ENCODE results near the gene BATF2. TPM values are rescaled to one million over a fixed set of nuclear protein-coding genes. Genes with fewer than 3 reads are reported as not detected.

BATF2 gene
- total and polyA plus RNA-seq, 2 donors (not counting 3 experiments of a cell fraction or from before 2014, with no cell fraction given), result 0.75 TPM

DNA sequence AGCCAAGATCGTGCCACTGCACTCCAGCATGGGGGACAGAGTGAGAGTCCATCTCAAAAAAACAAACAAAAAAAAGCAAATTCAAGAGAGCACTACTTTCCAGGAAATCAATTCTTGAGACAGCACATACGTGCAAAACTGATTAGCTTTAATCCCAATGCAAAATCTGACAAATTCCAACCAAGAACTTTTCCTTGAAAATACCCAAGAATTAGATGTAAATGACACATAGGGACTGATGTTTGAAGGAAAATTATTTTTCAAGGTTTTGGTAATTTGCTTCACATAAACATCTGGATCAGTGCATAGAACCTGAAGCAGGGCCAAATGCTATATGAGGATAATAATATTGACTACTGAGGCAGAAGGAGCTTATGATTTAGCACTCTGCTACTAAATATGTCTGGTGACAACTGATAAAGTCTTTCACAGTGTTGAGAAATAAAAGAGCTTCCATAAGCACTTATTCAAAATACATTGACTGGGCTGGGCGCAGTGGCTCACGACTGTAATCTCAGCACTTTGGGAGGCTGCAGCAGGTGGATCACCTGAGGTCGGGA lies 33.6 kb downstream of the BATF2 start:
- H3K27me3 ChIP-seq (ENCODE audit: control insufficient read depth in 2 of 2, insufficient read depth in 2 of 2, low read length in 2 of 2), result peaks cover 4 to 10% of the 10 kb centered on the region in 2 experiments

More for the DNA sequence above, 33.6 kb downstream of the BATF2 start:
- no peak overlapping the region for H3K27ac ChIP-seq (ENCODE audit: insufficient read depth, low read depth, low read length)
- no peaks in the 10 kb centered on the region for H3K4me1 ChIP-seq (ENCODE audit: control insufficient read depth, extremely low read depth, insufficient read depth, low read length)
- H3K9me1 ChIP-seq (replicated peaks; ENCODE audit: control insufficient read depth, extremely low read depth, insufficient read depth, low read length), result no peaks in the 10 kb centered on the region
- TF ChIP-seq FOS (IDR thresholded peaks at IDR 0.05; ENCODE audit: borderline replicate concordance, insufficient read depth, low read length) (no peak), POLR2AphosphoS5 (IDR thresholded peaks at IDR 0.05; ENCODE audit: insufficient read depth, low read depth, low read length) (no peak), POLR2A (IDR thresholded peaks at IDR 0.05; ENCODE audit: low read depth, low read length) (no peak), EZH2 (IDR thresholded peaks at IDR 0.05; ENCODE audit: borderline replicate concordance, low read depth, low read length, severe bottlenecking) (no peak), MYC (IDR thresholded peaks at IDR 0.05; ENCODE audit: low read depth, low read length) (no peak), GATA2 (IDR thresholded peaks at IDR 0.05; ENCODE audit: insufficient read depth, insufficient read length, low read depth, low read length) (no peak), JUN (IDR thresholded peaks at IDR 0.05; ENCODE audit: borderline replicate concordance, insufficient read depth, insufficient read length, low read depth) (no peak), CTCF (IDR thresholded peaks at IDR 0.05; ENCODE audit: extremely low read depth in 1 of 2, insufficient read depth in 1 of 2, low read depth in 1 of 2, low read length in 2 of 2) (no peak)
- TF ChIP-seq, protein P1, sequence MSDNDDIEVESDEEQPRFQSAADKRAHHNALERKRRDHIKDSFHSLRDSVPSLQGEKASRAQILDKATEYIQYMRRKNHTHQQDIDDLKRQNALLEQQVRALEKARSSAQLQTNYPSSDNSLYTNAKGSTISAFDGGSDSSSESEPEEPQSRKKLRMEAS (IDR thresholded peaks at IDR 0.05; ENCODE audit: insufficient read depth, insufficient read length), result no peak
- DNase-seq (ENCODE audit: low read depth, low spot score) (no peak), FAIRE-seq (no peak)
- H3K9me3 ChIP-seq (replicated peaks; ENCODE audit: control insufficient read depth, insufficient read depth, low read length), result no peaks in the 10 kb centered on the region
- H3K4me3 ChIP-seq (replicated peaks in 1 of 3; ENCODE audit: insufficient read depth in 1 of 3, low read depth in 1 of 3, low read length in 3 of 3), result no peak overlapping the region
- ChIA-PET CTCF (interaction anchor here (0.7 to 1.9 kb wide), 4 partner anchors 9 to 33 kb away, joined by 3 to 8 read pairs (median 4); partner anchors contain the start of genes BATF2 and GPHA2), POLR2A (no interaction called here)
- no peak overlapping the region for H3K4me2 ChIP-seq (ENCODE audit: insufficient read depth, low read length)
- no peak overlapping the region for H2AFZ ChIP-seq (ENCODE audit: low read depth, low read length)
- H3K9ac ChIP-seq (replicated peaks; ENCODE audit: extremely low read depth, insufficient read depth, low read length), result no peak overlapping the region
- no peaks in the 10 kb centered on the region for H3K79me2 ChIP-seq (ENCODE audit: control insufficient read depth, insufficient read depth, low read length)
- BruUV-seq (replicated peaks), result no TSS peak
- H3K36me3 ChIP-seq (ENCODE audit: control insufficient read depth in 2 of 2, extremely low read depth in 1 of 2, insufficient read depth in 2 of 2, low read length in 2 of 2), result no peaks in the 10 kb centered on the region
- H4K20me1 ChIP-seq (replicated peaks; ENCODE audit: control insufficient read depth, extremely low read depth, insufficient read depth, low read length), result no peaks in the 10 kb centered on the region
- dilution Hi-C loops (cut with MboI; ENCODE audit: extremely low pct_ligation_motif_present, low sequenced_read_pairs), result no loop called here
- intact Hi-C loops (cut with micrococcal nuclease), result no loop called here
